Neural cell (in vitro differentiated cells): ENCODE results near the gene CLEC16A. TPM values are rescaled to one million over a fixed set of nuclear protein-coding genes. Genes with fewer than 3 reads are reported as not detected.

Experiments
- H2AFZ ChIP-seq: fragments of 200-600, 300-800 bp; sonication (generic), shearing (Covaris generic); 2 replicates; pipeline ENCODE4 v1.6.0; 2014; ENCODE audit warnings: low read depth, mild to moderate bottlenecking, antibody characterized with exemption, low read length, moderate library complexity
- H3F3A ChIP-seq: fragments of 200-600 bp; shearing (Covaris generic); 2 replicates; pipeline ENCODE4 v1.6.1; 2016; ENCODE audit warnings: mild to moderate bottlenecking, moderate library complexity, mixed read lengths, antibody characterized with exemption, low read length; ENCODE audit not compliant: insufficient read depth, poor library complexity, severe bottlenecking
- H3K27ac ChIP-seq: fragments of 200-600, 300-800 bp; sonication (generic), shearing (Covaris generic); 2 replicates; pipeline ENCODE4 v1.5.1; 2014; ENCODE audit warnings: mild to moderate bottlenecking, low read length, moderate library complexity
- H3K27me3 ChIP-seq: fragments of 300-800, 200-600 bp; sonication (generic), shearing (Covaris generic); 2 replicates; pipeline ENCODE4 v1.6.0; 2014; ENCODE audit warnings: mild to moderate bottlenecking, low read depth, low read length, moderate library complexity; ENCODE audit not compliant: insufficient read depth
- H3K36me3 ChIP-seq: fragments of 300-800, 200-600 bp; sonication (generic), shearing (Covaris generic); 2 replicates; pipeline ENCODE4 v1.5.1; 2014; ENCODE audit warnings: mild to moderate bottlenecking, antibody characterized with exemption, low read length, moderate library complexity; ENCODE audit not compliant: insufficient read depth
- H3K4me2 ChIP-seq: fragments of 300-800, 200-600 bp; sonication (generic), shearing (Covaris generic); 2 replicates; pipeline ENCODE4 v1.6.0; 2014; ENCODE audit warnings: mild to moderate bottlenecking, low read length
- H3K4me3 ChIP-seq: fragments of 300-800, 200-600 bp; sonication (generic), shearing (Covaris generic); 2 replicates; pipeline ENCODE4 v1.5.1; 2014; ENCODE audit warnings: mild to moderate bottlenecking, low read length, moderate library complexity
- H3K79me2 ChIP-seq: fragments of 200-600 bp; shearing (Covaris generic); replicated peaks from 2 replicates; pipeline ENCODE4 v1.6.0; 2014; ENCODE audit warnings: mild to moderate bottlenecking, low read length, moderate library complexity; ENCODE audit not compliant: insufficient read depth
- H3K9ac ChIP-seq: fragments of 300-800, 200-600 bp; sonication (generic), shearing (Covaris generic); 2 replicates; pipeline ENCODE4 v1.6.1; 2016; ENCODE audit warnings: mild to moderate bottlenecking, low read length, mixed read lengths
- H3K9me2 ChIP-seq: fragments of 200-600 bp; shearing (Covaris generic); 2 replicates; pipeline ENCODE4 v1.6.1; 2016; ENCODE audit warnings: mild to moderate bottlenecking, low read length, mixed read lengths; ENCODE audit not compliant: insufficient read depth
- H3K9me3 ChIP-seq: fragments of 200-600, 300-800 bp; sonication (generic), shearing (Covaris generic); 2 replicates; pipeline ENCODE4 v1.6.1; 2016; ENCODE audit warnings: mild to moderate bottlenecking, mixed run types, low read length, moderate library complexity, mixed read lengths
- H4K20me1 ChIP-seq: fragments of 200-600 bp; shearing (Covaris generic); 2 replicates; pipeline ENCODE4 v1.6.1; 2016; ENCODE audit warnings: mild to moderate bottlenecking, mixed run types; ENCODE audit not compliant: insufficient read depth
- EP300 ChIP-seq: fragments of 450-650 bp; conservative IDR thresholded peaks from 2 replicates; pipeline ENCODE4 v1.6.1; 2014; ENCODE audit warnings: antibody characterized with exemption, mild to moderate bottlenecking, moderate library complexity; ENCODE audit not compliant: poor library complexity, severe bottlenecking
- EZH2 ChIP-seq: fragments of 200-600, 300-800 bp; shearing (Covaris generic), sonication (generic); IDR thresholded peaks from 2 replicates; pipeline ENCODE4 v1.6.1; 2014; ENCODE audit warnings: antibody characterized with exemption, low read length, borderline replicate concordance, mild to moderate bottlenecking; ENCODE audit not compliant: insufficient read depth, poor library complexity, severe bottlenecking
- POLR2AphosphoS5 ChIP-seq: IDR thresholded peaks from 2 replicates; pipeline ENCODE4 v1.6.1; 2012
- RAD21 ChIP-seq: fragments of 450-650 bp; conservative IDR thresholded peaks from 2 replicates; pipeline ENCODE4 v1.6.1; 2014; ENCODE audit warnings: antibody characterized with exemption, mild to moderate bottlenecking, moderate library complexity
- SMC3 ChIP-seq: fragments of 450-650 bp; conservative IDR thresholded peaks from 2 replicates; pipeline ENCODE4 v1.6.1; 2014; ENCODE audit warnings: antibody characterized with exemption, mild to moderate bottlenecking, moderate library complexity; ENCODE audit not compliant: poor library complexity
- polyA plus RNA-seq: library from polyadenylated mRNA; depleted of rRNA; stranded (reverse); fragments of >200 nt; gene quantifications from 2 replicates; pipeline ENCODE4 v1.2.3, GENCODE V29; 2014
- TF ChIP-seq, protein P1 (sequence below): IDR thresholded peaks from 2 replicates; pipeline ENCODE4 v1.6.1; 2012; ENCODE audit warnings: borderline replicate concordance

CLEC16A gene
- polyA plus RNA-seq, 1 donor from 2014 or later = 11.1 TPM

DNA sequence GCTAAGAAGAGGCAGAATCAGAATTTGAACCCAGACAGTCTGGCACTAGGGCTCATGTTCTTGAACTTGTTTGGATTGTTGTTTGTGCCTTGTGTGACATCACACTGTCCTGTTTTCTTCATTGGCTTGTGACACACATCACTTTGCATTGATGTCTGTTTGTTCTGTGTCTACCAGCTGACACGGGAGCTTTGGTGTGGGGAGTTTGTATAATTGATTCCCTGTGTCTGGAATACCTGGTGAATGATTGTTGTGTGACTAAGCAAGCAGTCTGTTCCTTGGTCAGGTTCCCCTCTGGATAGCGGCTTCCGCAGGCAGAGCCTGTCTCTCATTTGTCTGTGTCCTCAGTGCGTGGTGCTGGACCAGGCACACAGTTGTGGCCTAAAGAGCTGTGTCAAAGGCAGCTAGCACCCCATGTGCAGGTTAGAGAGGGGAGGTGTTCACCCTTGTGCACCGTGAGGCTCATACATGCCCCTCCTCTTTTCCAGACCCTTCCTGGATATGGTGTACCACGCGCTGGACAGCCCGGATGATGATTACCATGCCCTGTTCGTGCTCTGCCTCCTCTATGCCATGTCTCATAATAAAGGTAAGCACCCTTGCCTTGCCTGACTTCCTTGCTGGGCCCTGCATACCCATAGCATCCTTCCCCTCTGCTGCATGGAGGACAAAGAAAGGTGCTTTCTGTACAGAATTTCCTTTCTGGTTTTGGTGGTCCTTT is 80.1 kb downstream of the CLEC16A start:
- peaks cover 6% of the 10 kb centered on the region for H3K9me3 ChIP-seq
- H3K4me2 ChIP-seq = no peak overlapping the region
- H3K27ac ChIP-seq = no peak overlapping the region
- no peaks in the 10 kb centered on the region for H3K27me3 ChIP-seq
- no peak overlapping the region for H2AFZ ChIP-seq
- H3K4me3 ChIP-seq = no peak overlapping the region
- TF ChIP-seq POLR2AphosphoS5 = no peak
- TF ChIP-seq, protein P1, sequence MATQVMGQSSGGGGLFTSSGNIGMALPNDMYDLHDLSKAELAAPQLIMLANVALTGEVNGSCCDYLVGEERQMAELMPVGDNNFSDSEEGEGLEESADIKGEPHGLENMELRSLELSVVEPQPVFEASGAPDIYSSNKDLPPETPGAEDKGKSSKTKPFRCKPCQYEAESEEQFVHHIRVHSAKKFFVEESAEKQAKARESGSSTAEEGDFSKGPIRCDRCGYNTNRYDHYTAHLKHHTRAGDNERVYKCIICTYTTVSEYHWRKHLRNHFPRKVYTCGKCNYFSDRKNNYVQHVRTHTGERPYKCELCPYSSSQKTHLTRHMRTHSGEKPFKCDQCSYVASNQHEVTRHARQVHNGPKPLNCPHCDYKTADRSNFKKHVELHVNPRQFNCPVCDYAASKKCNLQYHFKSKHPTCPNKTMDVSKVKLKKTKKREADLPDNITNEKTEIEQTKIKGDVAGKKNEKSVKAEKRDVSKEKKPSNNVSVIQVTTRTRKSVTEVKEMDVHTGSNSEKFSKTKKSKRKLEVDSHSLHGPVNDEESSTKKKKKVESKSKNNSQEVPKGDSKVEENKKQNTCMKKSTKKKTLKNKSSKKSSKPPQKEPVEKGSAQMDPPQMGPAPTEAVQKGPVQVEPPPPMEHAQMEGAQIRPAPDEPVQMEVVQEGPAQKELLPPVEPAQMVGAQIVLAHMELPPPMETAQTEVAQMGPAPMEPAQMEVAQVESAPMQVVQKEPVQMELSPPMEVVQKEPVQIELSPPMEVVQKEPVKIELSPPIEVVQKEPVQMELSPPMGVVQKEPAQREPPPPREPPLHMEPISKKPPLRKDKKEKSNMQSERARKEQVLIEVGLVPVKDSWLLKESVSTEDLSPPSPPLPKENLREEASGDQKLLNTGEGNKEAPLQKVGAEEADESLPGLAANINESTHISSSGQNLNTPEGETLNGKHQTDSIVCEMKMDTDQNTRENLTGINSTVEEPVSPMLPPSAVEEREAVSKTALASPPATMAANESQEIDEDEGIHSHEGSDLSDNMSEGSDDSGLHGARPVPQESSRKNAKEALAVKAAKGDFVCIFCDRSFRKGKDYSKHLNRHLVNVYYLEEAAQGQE = no peak
- TF ChIP-seq EP300 = no peak
- H3F3A ChIP-seq = no peaks in the 10 kb centered on the region
- no peaks in the 10 kb centered on the region for H3K79me2 ChIP-seq
- no peaks in the 10 kb centered on the region for H3K9me2 ChIP-seq
- H4K20me1 ChIP-seq = no peaks in the 10 kb centered on the region
- peaks cover 11% of the 10 kb centered on the region for H3K36me3 ChIP-seq
- no peak overlapping the region for H3K9ac ChIP-seq

DNA sequence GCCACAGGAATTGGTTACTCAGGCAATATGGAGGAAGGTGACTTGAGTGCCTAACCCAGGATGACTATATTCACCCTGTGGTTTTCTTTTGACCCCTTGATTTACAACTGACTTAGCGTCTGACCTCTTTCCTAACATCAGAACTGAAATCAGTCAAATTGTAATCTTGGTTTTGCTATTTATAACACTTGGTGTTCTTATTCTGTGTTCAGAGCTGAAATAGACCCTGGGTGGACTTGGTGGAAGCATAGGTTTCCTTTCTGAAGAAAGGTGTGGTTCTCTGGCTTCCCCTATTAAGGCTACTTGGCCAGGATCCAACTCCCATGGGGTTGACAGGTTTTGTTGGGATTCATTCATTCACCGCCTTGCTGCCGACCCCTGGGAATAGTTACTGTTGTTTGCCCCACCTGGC is 80.8 kb downstream of the CLEC16A start:
- H3K79me2 ChIP-seq = no peaks in the 10 kb centered on the region
- no peaks in the 10 kb centered on the region for H3K27me3 ChIP-seq
- H3F3A ChIP-seq = no peaks in the 10 kb centered on the region
- H4K20me1 ChIP-seq = no peaks in the 10 kb centered on the region
- H2AFZ ChIP-seq = no peak overlapping the region
- no peak for TF ChIP-seq EP300
- no peak for TF ChIP-seq RAD21
- TF ChIP-seq POLR2AphosphoS5 = no peak
- TF ChIP-seq SMC3 = no peak
- no peak for TF ChIP-seq EZH2
- TF ChIP-seq, protein P1 = no peak
- H3K4me3 ChIP-seq = no peak overlapping the region
- no peak overlapping the region for H3K9ac ChIP-seq
- no peak overlapping the region for H3K4me2 ChIP-seq
- H3K27ac ChIP-seq = no peak overlapping the region
- H3K36me3 ChIP-seq = peaks cover 11% of the 10 kb centered on the region
- H3K9me3 ChIP-seq = peaks cover 6% of the 10 kb centered on the region
- no peaks in the 10 kb centered on the region for H3K9me2 ChIP-seq
